HG03442 (cell line): ENCODE data around the gene GRK5.
"Not testable (repeated sequence)": the region's sequence is repeated elsewhere in the genome, so short reads cannot be mapped to it uniquely, and the experiment has no call there.

ENCODE experiments used
- ATAC-seq: cut with Tn5 transposase; IDR thresholded peaks from one replicate; pipeline ENCODE4 v1.9.1; 2021; ENCODE audit warnings: mild to moderate bottlenecking, moderate library complexity; ENCODE audit not compliant: unreplicated experiment

The GRK5 gene

GRCh38 chr10:119450606-119451299 lies 243.4 kb downstream of the GRK5 start:
- no peak for ATAC-seq

GRCh38 chr10:119451300-119451896 lies 244.0 kb downstream of the GRK5 start:
- ATAC-seq, result no peak

GRCh38 chr10:119452396-119452795 lies 245.0 kb downstream of the GRK5 start:
- no peak for ATAC-seq

- ATAC-seq, result no peak
Observed at GRCh38 chr10:119453313-119453712, 245.9 kb downstream of the GRK5 start.

GRCh38 chr10:119454316-119454715 lies 246.9 kb downstream of the GRK5 start:
- ATAC-seq, result no peak

- ATAC-seq, result no peak
Observed at GRCh38 chr10:119454990-119455389, 247.6 kb downstream of the GRK5 start.

- peak; percentile 39 for ATAC-seq
Observed at GRCh38 chr10:119455609-119456434, 248.5 kb downstream of the GRK5 start.

GRCh38 chr10:119456435-119456810 lies 249.1 kb downstream of the GRK5 start:
- no peak for ATAC-seq

GRCh38 chr10:119457966-119458766 lies 250.8 kb downstream of the GRK5 start:
- ATAC-seq, result no peak

- no peak for ATAC-seq
Observed at GRCh38 chr10:119459681-119460340, 252.4 kb downstream of the GRK5 start.

GRCh38 chr10:119460369-119461195 lies 253.2 kb downstream of the GRK5 start:
- ATAC-seq, result no peak

GRCh38 chr10:119461380-119461779 lies 254.0 kb downstream of the GRK5 start:
- peak; percentile 69 for ATAC-seq

- peak; percentile 53 for ATAC-seq
Observed at GRCh38 chr10:119461923-119462322, 254.6 kb downstream of the GRK5 start.

GRCh38 chr10:119462773-119463172 lies 255.4 kb downstream of the GRK5 start:
- ATAC-seq, result no peak

GRCh38 chr10:119463195-119463594 lies 255.8 kb downstream of the GRK5 start:
- not testable (repeated sequence) for ATAC-seq

- no peak for ATAC-seq
Observed at GRCh38 chr10:119465085-119465484, 257.7 kb downstream of the GRK5 start.

- no peak for ATAC-seq
Observed at GRCh38 chr10:119466076-119466475, 258.7 kb downstream of the GRK5 start.

- peak; percentile 66 for ATAC-seq
Observed at GRCh38 chr10:119466655-119467054, 259.3 kb downstream of the GRK5 start.

- no peak for ATAC-seq
Observed at GRCh38 chr10:119468542-119469324, 261.4 kb downstream of the GRK5 start.
